SU-DHL-6 (cell line): Measurements from ENCODE around the gene RBM26.

ENCODE experiments used
- H2AFZ ChIP-seq: fragments of 200-600 bp; sonication (generic); 2 replicates; pipeline ENCODE4 v1.6.1; 2014; ENCODE audit warnings: low read depth, mild to moderate bottlenecking, moderate library complexity, mixed read lengths, antibody characterized with exemption, low read length; ENCODE audit not compliant: severe bottlenecking
- H3F3A ChIP-seq: fragments of 200-600 bp; shearing (Covaris generic); 2 replicates; pipeline ENCODE4 v1.6.0; 2016; ENCODE audit warnings: antibody characterized with exemption, mild to moderate bottlenecking; ENCODE audit not compliant: insufficient read depth
- H3K27ac ChIP-seq: fragments of 200-600 bp; sonication (generic); 2 replicates; pipeline ENCODE4 v1.5.1; 2016; ENCODE audit warnings: low read depth, mild to moderate bottlenecking, low read length, moderate library complexity, mixed read lengths
- H3K27me3 ChIP-seq: fragments of 200-600 bp; sonication (generic), shearing (Covaris generic); 2 replicates; pipeline ENCODE4 v1.6.0; 2014; ENCODE audit warnings: mild to moderate bottlenecking, low read length
- H3K36me3 ChIP-seq: fragments of 200-600 bp; sonication (generic); 2 replicates; pipeline ENCODE4 v1.6.1; 2014; ENCODE audit warnings: mild to moderate bottlenecking, low read length, mixed read lengths
- H3K4me2 ChIP-seq: fragments of 300-600, 200-600 bp; shearing (Covaris generic), sonication (generic); 2 replicates; pipeline ENCODE4 v1.6.0; 2014; ENCODE audit warnings: low read length, low read depth, mild to moderate bottlenecking; ENCODE audit not compliant: poor library complexity, severe bottlenecking
- H3K4me3 ChIP-seq: fragments of 200-600 bp; sonication (generic); 2 replicates; pipeline ENCODE4 v1.5.1; 2014; ENCODE audit warnings: antibody characterized with exemption, low read length, mild to moderate bottlenecking, mixed read lengths; ENCODE audit not compliant: insufficient read depth, poor library complexity, severe bottlenecking
- H3K79me2 ChIP-seq: fragments of 200-600 bp; sonication (generic); 2 replicates; pipeline ENCODE4 v1.6.1; 2014; ENCODE audit warnings: mild to moderate bottlenecking, low read length, moderate library complexity; ENCODE audit not compliant: insufficient read depth
- H3K9ac ChIP-seq: fragments of 200-600 bp; sonication (generic); 2 replicates; pipeline ENCODE4 v1.7.0; 2014; ENCODE audit warnings: mild to moderate bottlenecking, low read length
- H3K9me2 ChIP-seq: fragments of 200-600 bp; sonication (generic); replicated peaks from 2 replicates; pipeline ENCODE4 v1.6.1; 2014; ENCODE audit warnings: low read length; ENCODE audit not compliant: insufficient read depth
- H3K9me3 ChIP-seq: fragments of 200-600 bp; sonication (generic); 2 replicates; pipeline ENCODE4 v1.6.1; 2014; ENCODE audit warnings: low read length, mixed read lengths; ENCODE audit not compliant: insufficient read depth
- H4K20me1 ChIP-seq: fragments of 200-600 bp; sonication (generic); 2 replicates; pipeline ENCODE4 v1.6.1; 2014; ENCODE audit warnings: low read depth, mild to moderate bottlenecking, antibody characterized with exemption, low read length, moderate library complexity, mixed read lengths
- CTCF ChIP-seq: fragments of 200-600 bp; sonication (generic); IDR thresholded peaks from one replicate; pipeline ENCODE4 v1.5.1; 2017; ENCODE audit warnings: antibody characterized with exemption, mild to moderate bottlenecking, low read length, moderate library complexity; ENCODE audit not compliant: insufficient read depth, poor library complexity, severe bottlenecking
- EZH2phosphoT487 ChIP-seq: fragments of 200-600 bp; sonication (generic), shearing (Covaris generic); conservative IDR thresholded peaks from 2 replicates; pipeline ENCODE4 v1.6.1; 2018; ENCODE audit warnings: mild to moderate bottlenecking, antibody characterized with exemption, low read length, moderate library complexity, mixed read lengths

Gene RBM26

GRCh38 chr13:79429309-79429708, 23.3 kb upstream of the RBM26 start:
- no peaks in the 10 kb centered on the region for H3K27me3 ChIP-seq
- H3K4me3 ChIP-seq, result no peak overlapping the region
- no peaks in the 10 kb centered on the region for H3K9me2 ChIP-seq
- no peak overlapping the region for H3K27ac ChIP-seq
- no peak overlapping the region for H2AFZ ChIP-seq
- no peaks in the 10 kb centered on the region for H3K36me3 ChIP-seq
- H4K20me1 ChIP-seq, result no peaks in the 10 kb centered on the region
- TF ChIP-seq CTCF (no peak), EZH2phosphoT487 (no peak)
- H3F3A ChIP-seq, result no peaks in the 10 kb centered on the region
- H3K4me2 ChIP-seq, result no peak overlapping the region
- no peaks in the 10 kb centered on the region for H3K9me3 ChIP-seq
- H3K9ac ChIP-seq, result no peak overlapping the region
- H3K79me2 ChIP-seq, result no peaks in the 10 kb centered on the region

- no peaks in the 10 kb centered on the region for H3K9me3 ChIP-seq
- no peaks in the 10 kb centered on the region for H3K36me3 ChIP-seq
- H2AFZ ChIP-seq, result no peak overlapping the region
- H3K27me3 ChIP-seq, result no peaks in the 10 kb centered on the region
- TF ChIP-seq EZH2phosphoT487 (no peak), CTCF (no peak)
- no peak overlapping the region for H3K9ac ChIP-seq
- no peaks in the 10 kb centered on the region for H4K20me1 ChIP-seq
- no peaks in the 10 kb centered on the region for H3F3A ChIP-seq
- no peak overlapping the region for H3K4me2 ChIP-seq
- no peak overlapping the region for H3K4me3 ChIP-seq
- no peaks in the 10 kb centered on the region for H3K79me2 ChIP-seq
- no peak overlapping the region for H3K27ac ChIP-seq
- H3K9me2 ChIP-seq, result no peaks in the 10 kb centered on the region
These were observed 21.8 kb upstream of the RBM26 start for GRCh38 chr13:79427883-79428282.

GRCh38 chr13:79427265-79427664, 21.2 kb upstream of the RBM26 start:
- no peaks in the 10 kb centered on the region for H3K27me3 ChIP-seq
- no peak overlapping the region for H3K9ac ChIP-seq
- no peak overlapping the region for H3K4me2 ChIP-seq
- H3K4me3 ChIP-seq, result no peak overlapping the region
- no peaks in the 10 kb centered on the region for H3F3A ChIP-seq
- no peak overlapping the region for H2AFZ ChIP-seq
- no peaks in the 10 kb centered on the region for H3K9me3 ChIP-seq
- no peaks in the 10 kb centered on the region for H3K79me2 ChIP-seq
- TF ChIP-seq CTCF (no peak), EZH2phosphoT487 (no peak)
- H4K20me1 ChIP-seq, result no peaks in the 10 kb centered on the region
- H3K36me3 ChIP-seq, result no peaks in the 10 kb centered on the region
- no peak overlapping the region for H3K27ac ChIP-seq
- no peaks in the 10 kb centered on the region for H3K9me2 ChIP-seq
